HL-60 (cell line): Measurements from ENCODE around the gene USP31.
A peak's percentile ranks its signal among the peaks of the same experiment; 100 is the strongest.

ENCODE experiments used
- DNase-seq, 2 experiments: peaks; one replicate each; pipeline ENCODE4 v3.0.0-alpha.2; 2010 to 2020; ENCODE audit warnings: low read depth in 1 of 2, low spot score in 1 of 2
- H3K27ac ChIP-seq: fragments of 250-450 bp; sonication (Bioruptor Pico); replicated peaks from 2 replicates; pipeline ENCODE4 v1.5.1; 2020; ENCODE audit warnings: mild to moderate bottlenecking, moderate library complexity
- H3K27me3 ChIP-seq: fragments of 250-450 bp; sonication (Bioruptor Pico); 2 replicates; pipeline ENCODE4 v1.5.1; 2021; ENCODE audit warnings: mild to moderate bottlenecking, moderate library complexity; ENCODE audit not compliant: insufficient read depth, poor library complexity, severe bottlenecking
- H3K4me3 ChIP-seq: replicated peaks from 2 replicates; pipeline ENCODE4 v1.5.1; 2011; ENCODE audit warnings: mild to moderate bottlenecking, control low read depth, low read length; ENCODE audit not compliant: insufficient read depth
- CTCF ChIP-seq: IDR thresholded peaks from one replicate; pipeline ENCODE4 v1.5.1; 2011; ENCODE audit warnings: low read length, control low read depth, inconsistent platforms; ENCODE audit not compliant: insufficient read depth
- GABPA ChIP-seq: IDR thresholded peaks from 2 replicates; pipeline ENCODE4 v1.6.1; 2012; ENCODE audit warnings: low read depth
- POLR2AphosphoS5 ChIP-seq: IDR thresholded peaks from 2 replicates; pipeline ENCODE4 v1.6.1; 2012; ENCODE audit warnings: low read depth
- REST ChIP-seq: IDR thresholded peaks from 2 replicates; pipeline ENCODE4 v1.6.1; 2012; ENCODE audit warnings: low read depth; ENCODE audit not compliant: insufficient replicate concordance
- SPI1 ChIP-seq: IDR thresholded peaks from 2 replicates; pipeline ENCODE4 v1.6.1; 2012; ENCODE audit warnings: low read depth, mild to moderate bottlenecking, borderline replicate concordance

Gene USP31

GRCh38 chr16:23057013-23057596 lies 92.1 kb downstream of the USP31 start:
- H3K4me3 ChIP-seq = no peak overlapping the region
- no peak for DNase-seq
- TF ChIP-seq POLR2AphosphoS5 (no peak), REST (no peak), SPI1 (no peak), CTCF (no peak), GABPA (no peak)

GRCh38 chr16:23055481-23055880 lies 93.8 kb downstream of the USP31 start:
- Histone ChIP-seq H3K27ac (no peak overlapping the region), H3K27me3 (no peaks in the 10 kb centered on the region), H3K4me3 (no peak overlapping the region)
- peak; percentile 60 to 62 for DNase-seq
- TF ChIP-seq GABPA (no peak), SPI1 (peak; percentile 61; the same call in 1 of the 2 replicates)

More at GRCh38 chr16:23057013-23057596, 92.1 kb downstream of the USP31 start:
- Histone ChIP-seq H3K27me3 (no peaks in the 10 kb centered on the region), H3K27ac (no peak overlapping the region)

- Histone ChIP-seq H3K27me3 (no peaks in the 10 kb centered on the region), H3K27ac (no peak overlapping the region), H3K4me3 (no peak overlapping the region)
- no peak for TF ChIP-seq SPI1
- no peak for TF ChIP-seq GABPA
- TF ChIP-seq REST = no peak
- TF ChIP-seq POLR2AphosphoS5 = no peak
- TF ChIP-seq CTCF = no peak
- DNase-seq = no peak
These were observed 96.2 kb downstream of the USP31 start for GRCh38 chr16:23052908-23053580.

- TF ChIP-seq POLR2AphosphoS5 (no peak), SPI1 (no peak), GABPA (no peak), CTCF (no peak), REST (no peak)
- no peak overlapping the region for H3K4me3 ChIP-seq
- no peak for DNase-seq
- H3K27ac ChIP-seq = no peak overlapping the region
- no peaks in the 10 kb centered on the region for H3K27me3 ChIP-seq
These were observed 97.0 kb downstream of the USP31 start for GRCh38 chr16:23052221-23052620.
